ENCODE data around the gene DTNB.
A peak's percentile ranks its signal among the peaks of the same experiment; 100 is the strongest.
"Not testable (repeated sequence)": the region's sequence is repeated elsewhere in the genome, so short reads cannot be mapped to it uniquely, and the experiment has no call there.

Gene DTNB

GRCh38 chr2:25419678-25420242, 253.6 kb downstream of the DTNB start:
- H3K4me3 ChIP-seq (replicated peaks in 1 of 2; ENCODE audit: low read depth in 2 of 2, low read length in 2 of 2): no peak overlapping the region
- DNase-seq (ENCODE audit: low read depth in 2 of 2): no peak
- no peak for TF ChIP-seq CTCF (IDR thresholded peaks at IDR 0.05; ENCODE audit: low read depth, low read length)

- TF ChIP-seq CTCF (IDR thresholded peaks at IDR 0.05; ENCODE audit: low read depth, low read length): no peak
- no peak overlapping the region for H3K4me3 ChIP-seq (replicated peaks in 1 of 2; ENCODE audit: low read depth in 2 of 2, low read length in 2 of 2)
- peak; percentile 3 to 15 for DNase-seq (ENCODE audit: low read depth in 2 of 2)
Observed at GRCh38 chr2:25418944-25419677, 254.3 kb downstream of the DTNB start.

- H3K4me3 ChIP-seq (replicated peaks in 1 of 2; ENCODE audit: low read depth in 2 of 2, low read length in 2 of 2): no peak overlapping the region
- no peak for TF ChIP-seq CTCF (IDR thresholded peaks at IDR 0.05; ENCODE audit: low read depth, low read length)
- peak in 1 of 2 donors; percentile 3 for DNase-seq (ENCODE audit: low read depth in 2 of 2)
Observed at GRCh38 chr2:25417715-25418369, 255.5 kb downstream of the DTNB start.

GRCh38 chr2:25416674-25417073, 256.7 kb downstream of the DTNB start:
- TF ChIP-seq CTCF (IDR thresholded peaks at IDR 0.05; ENCODE audit: low read depth, low read length): no peak
- DNase-seq (ENCODE audit: low read depth in 2 of 2): no peak
- no peak overlapping the region for H3K4me3 ChIP-seq (replicated peaks in 1 of 2; ENCODE audit: low read depth in 2 of 2, low read length in 2 of 2)

GRCh38 chr2:25414781-25415180, 258.6 kb downstream of the DTNB start:
- no peak overlapping the region for H3K4me3 ChIP-seq (replicated peaks in 1 of 2; ENCODE audit: low read depth in 2 of 2, low read length in 2 of 2)
- TF ChIP-seq CTCF (IDR thresholded peaks at IDR 0.05; ENCODE audit: low read depth, low read length): no peak

GRCh38 chr2:25413409-25413808, 260.0 kb downstream of the DTNB start:
- not testable (repeated sequence) for H3K4me3 ChIP-seq (replicated peaks in 1 of 2; ENCODE audit: low read depth in 2 of 2, low read length in 2 of 2); DNase-seq (ENCODE audit: low read depth in 2 of 2)

More at GRCh38 chr2:25414781-25415180, 258.6 kb downstream of the DTNB start:
- DNase-seq (ENCODE audit: low read depth in 2 of 2): no peak

- H3K4me3 ChIP-seq (replicated peaks in 1 of 2; ENCODE audit: low read depth in 2 of 2, low read length in 2 of 2): no peak overlapping the region
- DNase-seq (ENCODE audit: low read depth in 2 of 2): no peak
- TF ChIP-seq CTCF (IDR thresholded peaks at IDR 0.05; ENCODE audit: low read depth, low read length): no peak
Observed at GRCh38 chr2:25411753-25412152, 261.6 kb downstream of the DTNB start.

Data from cardiac fibroblast (primary cell).